Measurements from ENCODE around the gene PXDC1.
"Not testable (repeated sequence)": the region's sequence is repeated elsewhere in the genome, so short reads cannot be mapped to it uniquely, and the experiment has no call there.

Gene PXDC1

DNA sequence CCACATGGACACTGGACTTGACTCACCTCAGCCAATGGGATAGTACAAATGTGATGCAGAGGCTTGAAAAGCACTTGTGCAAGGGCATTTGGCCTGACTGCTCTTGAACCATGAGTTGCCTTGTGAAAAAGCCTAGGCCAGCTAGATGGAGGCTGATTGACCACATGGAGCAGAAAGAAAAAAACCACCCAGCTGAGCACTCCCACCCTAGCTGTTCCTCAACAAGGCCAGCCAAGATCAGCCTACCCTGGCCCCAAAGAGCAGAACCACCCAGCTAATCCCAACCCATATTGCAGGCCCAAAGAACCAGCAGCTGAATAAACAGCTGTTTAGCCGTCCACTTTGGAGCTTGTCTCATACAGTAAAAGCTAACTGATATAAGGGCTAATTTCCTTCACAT, 36.7 kb downstream of the PXDC1 start:
- no peak for DNase-seq (ENCODE audit: extremely low read depth in 1 of 2, low read depth in 1 of 2)

DNA sequence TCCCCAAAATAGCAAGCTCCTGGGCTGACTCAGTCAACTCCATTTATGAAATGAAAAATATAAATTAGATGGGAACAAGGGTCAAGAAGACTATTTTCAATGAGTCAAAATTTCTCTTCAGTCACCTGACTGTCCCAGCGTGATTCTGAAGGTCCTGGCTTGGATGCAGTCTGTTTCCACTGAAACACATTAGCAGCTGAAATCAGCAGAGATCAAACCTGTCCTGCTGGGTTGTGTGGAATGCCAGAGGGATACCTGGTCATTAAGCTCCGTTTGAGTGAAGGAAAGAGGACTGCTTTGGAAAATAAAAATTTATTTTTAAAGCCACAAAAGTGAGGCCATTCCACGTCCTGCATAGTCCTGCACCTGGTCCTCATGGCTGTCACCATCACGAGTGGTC, 37.4 kb downstream of the PXDC1 start:
- no peak for DNase-seq (ENCODE audit: extremely low read depth in 1 of 2, low read depth in 1 of 2)

GRCh38 chr6:3712827-3713665, 38.5 kb downstream of the PXDC1 start:
- DNase-seq (ENCODE audit: extremely low read depth in 1 of 2, low read depth in 1 of 2), result no peak

- DNase-seq (ENCODE audit: extremely low read depth in 1 of 2, low read depth in 1 of 2), result no peak
Observed at GRCh38 chr6:3711776-3712175, 39.7 kb downstream of the PXDC1 start.

GRCh38 chr6:3710403-3710802, 41.1 kb downstream of the PXDC1 start:
- no peak for DNase-seq (ENCODE audit: extremely low read depth in 1 of 2, low read depth in 1 of 2)

DNA sequence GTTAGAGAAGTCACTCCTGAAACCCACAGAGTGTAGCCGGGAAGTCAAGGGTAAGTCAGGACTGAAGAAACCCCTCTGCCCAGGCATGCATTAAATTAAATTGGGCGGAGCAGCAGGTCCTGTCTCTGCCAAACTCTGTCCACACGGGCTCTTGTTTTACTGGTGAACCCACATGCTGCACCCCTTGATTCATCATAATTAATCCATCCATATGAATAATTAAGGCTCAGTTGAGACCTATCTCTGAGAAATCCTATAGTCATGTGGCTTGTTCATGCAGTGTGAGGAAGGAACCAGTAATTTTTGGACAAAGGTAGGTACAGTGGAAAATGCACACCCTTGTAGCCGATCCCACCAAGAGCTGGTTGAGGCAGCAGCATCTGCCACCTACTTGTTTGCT, 43.0 kb downstream of the PXDC1 start:
- DNase-seq (ENCODE audit: extremely low read depth in 1 of 2, low read depth in 1 of 2), result no peak

DNA sequence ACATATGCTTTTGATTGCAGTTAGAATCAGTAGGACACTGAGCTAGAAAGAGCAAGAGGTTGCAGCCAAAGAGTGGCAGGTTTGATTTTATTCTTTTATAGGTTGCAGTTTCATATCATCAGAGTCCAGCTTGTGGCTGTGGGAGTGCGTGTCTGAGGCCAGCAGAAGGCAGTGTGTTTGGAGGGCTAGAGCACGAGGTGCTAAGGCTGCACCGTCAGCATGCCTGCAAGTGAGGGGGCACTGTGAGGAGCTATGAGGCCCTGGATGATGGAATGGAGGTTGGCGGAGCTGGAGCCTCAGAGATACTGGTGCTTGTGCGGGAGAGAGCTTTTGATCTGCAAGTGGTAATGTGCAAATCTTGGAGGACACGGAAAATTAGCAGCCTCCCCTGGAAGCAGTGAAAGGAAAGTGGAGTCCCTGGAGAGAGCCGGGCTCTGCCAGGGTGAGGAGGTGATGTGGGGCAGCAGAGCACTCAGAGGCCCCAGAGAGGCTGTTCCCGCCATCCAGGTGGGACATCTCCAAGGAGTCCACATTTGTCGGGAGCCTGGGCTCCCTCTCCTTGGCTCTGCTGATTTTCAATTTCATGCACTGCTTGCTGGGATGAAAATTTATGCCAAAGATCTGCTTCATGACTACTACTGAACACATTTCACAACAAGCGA, 43.6 kb downstream of the PXDC1 start:
- no peak for DNase-seq (ENCODE audit: extremely low read depth in 1 of 2, low read depth in 1 of 2)

- no peak for DNase-seq (ENCODE audit: extremely low read depth in 1 of 2, low read depth in 1 of 2)
Observed at GRCh38 chr6:3707024-3707423, 44.5 kb downstream of the PXDC1 start.

DNA sequence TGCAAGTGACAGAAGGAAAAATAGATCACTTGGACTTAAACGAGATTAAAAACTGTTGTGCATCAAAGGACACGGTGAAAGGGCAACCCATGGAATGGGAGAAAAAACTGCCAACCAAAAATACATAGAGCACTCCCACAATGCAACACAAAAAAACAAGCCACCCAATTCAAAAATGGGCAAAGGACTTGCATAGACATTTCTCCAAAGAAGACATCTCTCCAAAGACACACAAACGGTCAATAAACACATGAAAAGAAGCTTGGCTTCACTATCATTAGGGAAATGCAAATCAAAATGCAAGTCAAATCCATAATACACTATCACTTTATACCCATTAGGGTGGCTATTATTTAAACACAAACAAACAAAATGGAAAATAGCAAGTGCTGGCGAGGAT, 45.0 kb downstream of the PXDC1 start:
- no peak for DNase-seq (ENCODE audit: extremely low read depth in 1 of 2, low read depth in 1 of 2)

- no peak for DNase-seq (ENCODE audit: extremely low read depth in 1 of 2, low read depth in 1 of 2)
Observed at GRCh38 chr6:3701631-3702030, 49.9 kb downstream of the PXDC1 start.

- DNase-seq (ENCODE audit: extremely low read depth in 1 of 2, low read depth in 1 of 2), result no peak
Observed at GRCh38 chr6:3699231-3699630, 52.3 kb downstream of the PXDC1 start.

- DNase-seq (ENCODE audit: extremely low read depth in 1 of 2, low read depth in 1 of 2), result no peak
Observed at GRCh38 chr6:3698021-3698420, 53.5 kb downstream of the PXDC1 start.

GRCh38 chr6:3697609-3698008, 53.9 kb downstream of the PXDC1 start:
- no peak for DNase-seq (ENCODE audit: extremely low read depth in 1 of 2, low read depth in 1 of 2)

GRCh38 chr6:3696525-3697088, 54.9 kb downstream of the PXDC1 start:
- no peak for DNase-seq (ENCODE audit: extremely low read depth in 1 of 2, low read depth in 1 of 2)

- DNase-seq (ENCODE audit: extremely low read depth in 1 of 2, low read depth in 1 of 2), result no peak
Observed at GRCh38 chr6:3695065-3695817, 56.3 kb downstream of the PXDC1 start.

- no peak for DNase-seq (ENCODE audit: extremely low read depth in 1 of 2, low read depth in 1 of 2)
Observed at GRCh38 chr6:3693831-3694230, 57.7 kb downstream of the PXDC1 start.

DNA sequence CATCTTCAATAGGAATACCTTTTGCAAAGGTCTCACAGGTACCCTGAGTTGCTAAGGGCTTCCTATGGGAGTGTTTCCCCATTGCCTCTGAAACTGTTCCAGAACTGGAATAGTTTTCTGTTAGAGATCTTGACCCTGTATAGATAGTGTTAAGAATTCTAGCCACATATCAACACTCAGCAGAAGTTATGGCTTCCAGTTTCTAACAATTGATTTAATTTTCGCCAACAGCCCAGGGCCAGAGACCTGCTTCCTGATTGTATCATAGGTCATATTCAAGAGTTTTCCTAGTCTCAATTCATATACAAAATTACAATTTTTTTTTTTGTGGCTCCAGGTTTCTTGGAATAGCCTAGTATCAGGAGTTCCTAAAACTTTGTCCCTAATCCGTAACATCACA, 61.0 kb downstream of the PXDC1 start:
- DNase-seq (ENCODE audit: extremely low read depth in 1 of 2, low read depth in 1 of 2), result no peak

GRCh38 chr6:3687847-3688246, 63.7 kb downstream of the PXDC1 start:
- no peak for DNase-seq (ENCODE audit: extremely low read depth in 1 of 2, low read depth in 1 of 2)

- no peak for DNase-seq (ENCODE audit: extremely low read depth in 1 of 2, low read depth in 1 of 2)
Observed at GRCh38 chr6:3683331-3683730, 68.2 kb downstream of the PXDC1 start.

DNA sequence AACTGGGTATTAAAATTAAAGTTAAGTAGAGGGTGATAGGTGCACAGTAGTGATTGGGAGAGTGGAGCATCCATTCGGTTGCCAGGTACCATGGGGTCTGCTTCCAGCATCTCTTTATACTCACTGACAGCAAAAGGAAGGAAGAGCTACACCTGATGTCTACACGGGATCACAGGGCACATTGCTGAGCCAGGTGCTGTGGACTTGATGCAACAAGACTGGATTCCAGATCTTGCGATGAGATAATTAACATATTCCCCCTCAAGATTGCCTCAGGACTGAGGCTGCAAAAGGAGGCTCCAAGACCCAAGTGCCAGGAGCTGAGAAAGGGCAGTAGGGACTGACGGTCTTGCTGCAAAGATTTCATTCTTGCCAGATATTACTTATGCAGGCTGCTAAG, 72.6 kb downstream of the PXDC1 start:
- no peak for DNase-seq (ENCODE audit: extremely low read depth in 1 of 2, low read depth in 1 of 2)

GRCh38 chr6:3677751-3678150, 73.8 kb downstream of the PXDC1 start:
- not testable (repeated sequence) for DNase-seq (ENCODE audit: extremely low read depth in 1 of 2, low read depth in 1 of 2)
